ENCODE data around the gene EPSTI1. TPM values are rescaled to one million over a fixed set of nuclear protein-coding genes. Genes with fewer than 3 reads are reported as not detected.

EPSTI1 gene, protein sequence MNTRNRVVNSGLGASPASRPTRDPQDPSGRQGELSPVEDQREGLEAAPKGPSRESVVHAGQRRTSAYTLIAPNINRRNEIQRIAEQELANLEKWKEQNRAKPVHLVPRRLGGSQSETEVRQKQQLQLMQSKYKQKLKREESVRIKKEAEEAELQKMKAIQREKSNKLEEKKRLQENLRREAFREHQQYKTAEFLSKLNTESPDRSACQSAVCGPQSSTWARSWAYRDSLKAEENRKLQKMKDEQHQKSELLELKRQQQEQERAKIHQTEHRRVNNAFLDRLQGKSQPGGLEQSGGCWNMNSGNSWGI
- total RNA-seq: 0.50 and 2.3 TPM in 2 replicates

GRCh38 chr13:42991898-42992763, at the start of gene EPSTI1:
Gene EPSTI1, minus strand, starts transcription at chr13:42992241. Its CDS starts 76 bp downstream, at chr13:42992165.

DNA sequence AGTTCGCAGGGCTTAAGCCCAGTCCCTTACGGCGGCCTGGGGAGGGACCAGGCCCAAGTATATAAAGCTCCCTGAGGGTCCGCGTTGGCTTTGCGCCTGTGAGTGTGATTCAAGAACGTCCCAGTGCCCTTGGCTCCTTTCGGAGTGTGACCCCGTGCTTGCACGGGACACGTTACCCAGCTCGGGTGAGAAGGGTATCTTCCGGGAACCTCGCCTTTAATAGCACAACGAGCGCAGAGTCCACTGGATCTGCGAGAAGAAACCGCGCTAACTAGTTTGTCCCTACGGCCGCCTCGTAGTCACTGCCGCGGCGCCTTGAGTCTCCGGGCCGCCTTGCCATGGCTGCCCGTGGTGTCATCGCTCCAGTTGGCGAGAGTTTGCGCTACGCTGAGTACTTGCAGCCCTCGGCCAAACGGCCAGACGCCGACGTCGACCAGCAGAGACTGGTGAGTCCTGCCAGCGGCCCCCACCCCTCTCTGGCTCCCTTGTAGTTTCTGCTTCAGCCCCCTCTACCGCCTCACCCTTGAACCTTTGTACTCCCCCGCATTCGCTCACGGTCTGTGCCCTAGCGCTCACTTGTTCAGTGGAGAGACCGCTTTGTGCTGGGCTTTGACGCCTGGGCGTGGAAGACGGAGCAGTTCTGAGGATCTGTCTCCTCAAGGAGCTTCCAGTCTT, 31.4 kb upstream of the EPSTI1 start, which contains the start of gene DNAJC15:
Gene DNAJC15, plus strand, starts transcription at position 298 of the 675 bp plus-strand sequence. Its CDS starts 41 bp downstream, at position 339.

Other genes starting within 250 kb of the EPSTI1 start
- gene FAM216B, start 210.7 kb downstream of the EPSTI1 start, total RNA-seq: not detected in 2 replicates
- 15.7 and 21.8 TPM in 2 replicates for gene DNAJC15, start 31.3 kb upstream of the EPSTI1 start, total RNA-seq

Data from thoracic aorta endothelial cell (primary cell).